SK-N-SH treated with all-trans-retinoic acid at 6 μM for 48 hours (cell line): ENCODE data around the gene ENDOV.

Experiments
- ZC3H10 ChIP-seq: fragments of 250-450 bp; sonication (Bioruptor Pico); IDR thresholded peaks from 2 replicates; pipeline ENCODE4 v1.5.1; 2021; ENCODE audit warnings: mild to moderate bottlenecking, moderate library complexity
- TF ChIP-seq, protein P1 (sequence below): fragments of 250-450 bp; sonication (Bioruptor Pico); IDR thresholded peaks from 2 replicates; pipeline ENCODE4 v1.5.1; 2020; ENCODE audit warnings: low read depth, mild to moderate bottlenecking, moderate library complexity

DNA sequence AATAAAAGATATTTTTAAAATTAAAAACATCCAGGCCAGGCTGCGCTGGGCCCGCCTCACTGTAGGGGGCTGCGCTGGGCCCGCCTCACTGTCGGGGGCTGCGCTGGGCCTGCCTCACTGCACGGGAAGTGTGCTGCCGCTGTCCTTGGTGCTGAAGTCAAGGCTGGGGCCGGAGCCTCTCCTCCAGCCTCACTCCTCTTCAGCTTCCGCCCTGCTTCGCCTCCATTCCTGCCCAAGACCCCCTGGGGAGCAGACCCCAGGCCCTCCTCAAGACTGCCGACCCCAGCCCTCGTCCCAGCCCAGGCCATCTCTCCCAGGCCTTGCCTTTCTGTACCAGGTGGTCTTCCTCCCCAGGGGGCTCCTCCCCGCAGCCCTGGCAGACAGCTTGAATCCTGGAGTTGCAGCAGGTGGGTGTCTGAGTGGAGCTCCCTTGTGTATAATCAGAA, 26.2 kb downstream of the ENDOV start:
- TF ChIP-seq, protein P1, sequence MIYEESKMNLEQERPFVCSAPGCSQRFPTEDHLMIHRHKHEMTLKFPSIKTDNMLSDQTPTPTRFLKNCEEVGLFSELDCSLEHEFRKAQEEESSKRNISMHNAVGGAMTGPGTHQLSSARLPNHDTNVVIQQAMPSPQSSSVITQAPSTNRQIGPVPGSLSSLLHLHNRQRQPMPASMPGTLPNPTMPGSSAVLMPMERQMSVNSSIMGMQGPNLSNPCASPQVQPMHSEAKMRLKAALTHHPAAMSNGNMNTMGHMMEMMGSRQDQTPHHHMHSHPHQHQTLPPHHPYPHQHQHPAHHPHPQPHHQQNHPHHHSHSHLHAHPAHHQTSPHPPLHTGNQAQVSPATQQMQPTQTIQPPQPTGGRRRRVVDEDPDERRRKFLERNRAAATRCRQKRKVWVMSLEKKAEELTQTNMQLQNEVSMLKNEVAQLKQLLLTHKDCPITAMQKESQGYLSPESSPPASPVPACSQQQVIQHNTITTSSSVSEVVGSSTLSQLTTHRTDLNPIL (CRISPR knock-in tag) = no peak
- no peak for TF ChIP-seq ZC3H10 (CRISPR knock-in tag)
